Measurements from ENCODE around the gene SVBP. TPM values are rescaled to one million over a fixed set of nuclear protein-coding genes. Genes with fewer than 3 reads are reported as not detected.

The SVBP gene
- total RNA-seq, 1 experiment from 2014 or later: 33.5 TPM

DNA sequence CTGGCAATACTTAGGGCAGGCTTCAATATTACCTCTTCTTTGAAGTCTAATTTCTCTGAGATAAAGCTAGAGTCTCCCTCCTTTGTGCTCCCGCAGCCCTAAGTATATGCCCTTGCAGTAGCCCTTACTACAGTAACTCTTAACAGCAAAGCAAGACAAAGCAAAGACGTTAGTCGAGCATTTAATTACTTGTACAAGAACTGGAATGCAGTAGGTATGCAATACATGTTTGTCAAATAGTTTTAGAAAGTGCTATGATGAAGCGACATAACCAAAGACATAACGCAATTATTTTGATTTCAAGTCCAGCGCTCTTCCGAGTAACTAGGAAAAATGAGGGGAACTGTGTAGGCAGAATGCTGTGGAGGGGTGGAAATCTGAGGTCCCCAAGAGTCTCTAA lies 51.9 kb downstream of the SVBP start:
- DNase-seq (ENCODE audit: low spot score): no peak

DNA sequence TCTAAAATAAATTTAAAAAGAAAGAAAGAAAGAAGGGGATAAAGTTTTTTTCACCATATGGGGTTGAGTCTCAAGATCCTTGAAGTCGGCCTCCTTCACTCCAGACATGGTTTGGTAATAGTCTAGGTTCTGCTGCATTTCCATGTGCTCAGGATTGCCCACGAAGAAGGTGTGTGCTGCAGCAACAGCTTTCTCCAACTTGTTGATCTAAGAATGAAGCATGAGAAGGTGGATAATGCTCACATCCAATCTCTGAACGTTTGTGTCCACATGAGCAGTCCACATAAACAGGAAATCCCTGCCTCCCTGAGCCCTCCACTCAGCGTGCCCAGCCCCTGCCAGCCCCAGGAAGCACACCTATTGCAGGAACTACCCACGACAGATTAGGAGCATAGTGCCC lies 54.9 kb downstream of the SVBP start:
- DNase-seq (ENCODE audit: low spot score): no peak

DNA sequence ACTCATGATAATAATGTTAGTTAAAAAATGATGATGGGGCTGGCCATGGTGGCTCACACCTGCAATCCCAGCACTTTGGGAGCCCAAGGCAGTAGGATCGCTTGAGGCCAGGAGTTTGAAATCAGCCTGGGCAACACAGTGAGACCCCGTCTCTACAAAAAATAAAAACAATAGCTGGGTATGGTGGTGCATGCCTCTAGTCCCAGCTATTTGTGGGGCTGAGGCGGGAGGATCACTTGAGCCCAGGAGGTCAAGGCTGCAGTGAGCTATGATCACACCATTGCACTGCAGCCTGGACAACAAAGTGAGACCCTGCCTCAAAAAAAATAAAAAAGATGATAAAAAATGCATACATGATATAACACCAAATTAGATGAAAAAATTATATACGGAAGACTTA lies 55.6 kb downstream of the SVBP start:
- no peak for DNase-seq (ENCODE audit: low spot score)

DNA sequence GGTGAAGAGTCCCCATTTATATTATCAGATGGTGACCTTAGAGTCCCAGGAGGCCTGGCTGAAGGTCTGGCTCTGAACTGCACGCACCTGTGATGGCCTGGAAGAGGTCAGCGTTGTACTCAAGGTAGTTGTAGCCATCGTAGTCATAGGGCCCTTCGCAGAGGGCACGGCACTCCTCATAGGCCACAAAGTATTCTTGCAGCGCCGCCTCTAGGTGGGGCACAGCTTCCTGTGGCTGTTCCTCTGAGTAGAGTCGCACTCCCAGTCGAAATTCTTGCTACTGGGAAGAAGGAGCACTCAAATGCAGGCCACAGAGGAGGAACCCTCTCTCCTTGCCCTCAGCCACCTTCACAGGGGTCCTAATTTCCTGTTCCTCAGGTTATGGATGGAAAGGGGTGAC lies 58.1 kb downstream of the SVBP start:
- no peak for DNase-seq (ENCODE audit: low spot score)

DNA sequence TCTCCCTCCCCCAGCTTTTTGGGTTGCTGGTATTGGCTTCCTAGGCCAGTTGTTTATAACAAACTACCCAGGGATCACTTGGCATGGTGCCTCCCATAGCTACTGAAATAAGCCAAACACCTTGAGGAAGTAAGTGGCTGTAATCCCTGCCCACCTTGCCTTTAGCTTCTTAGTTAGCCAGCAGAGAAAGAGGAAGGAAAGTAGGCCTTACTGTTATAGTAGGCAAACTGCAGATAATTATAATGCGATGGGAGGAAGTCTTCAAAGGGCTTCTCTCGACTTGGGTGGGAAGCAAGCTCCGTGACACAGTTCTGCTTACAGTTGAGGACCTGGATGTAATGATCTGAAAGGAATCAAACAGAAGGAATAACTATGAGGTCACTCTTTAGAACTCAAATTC lies 58.6 kb downstream of the SVBP start:
- DNase-seq (ENCODE audit: low spot score): no peak

DNA sequence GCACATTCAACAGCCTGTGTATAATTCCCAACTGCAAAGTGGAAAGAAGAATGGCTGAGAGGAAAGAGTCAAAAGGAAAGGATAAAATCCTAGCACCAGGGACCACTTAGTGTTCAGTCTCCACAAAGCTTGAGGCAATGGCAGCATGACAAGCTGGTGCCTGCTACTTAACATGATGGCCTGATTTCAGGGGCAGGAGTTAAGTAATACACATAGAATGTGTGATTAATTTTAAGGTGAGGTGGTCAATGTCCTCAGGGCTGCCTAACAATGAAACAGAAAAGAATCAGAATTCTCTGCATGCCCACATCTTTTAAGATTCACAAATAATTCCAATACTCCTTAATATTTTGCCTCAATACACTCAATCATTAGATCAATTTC lies 59.3 kb downstream of the SVBP start:
- DNase-seq (ENCODE audit: low spot score): no peak

Other genes with a start within 250 kb of the SVBP start
- gene PPIH, start 159.0 kb downstream of the SVBP start, total RNA-seq (2014; rRNA removed; shearing (Covaris generic)): 142 and 206 TPM in 2 replicates
- 1,356 and 1,447 TPM in 2 replicates for gene YBX1, start 135.0 kb downstream of the SVBP start, total RNA-seq (2014; rRNA removed; shearing (Covaris generic))
- not detected in 2 replicates for gene CLDN19, start 77.2 kb downstream of the SVBP start, total RNA-seq (2014; rRNA removed; shearing (Covaris generic))
- 172 and 184 TPM in 2 replicates for gene P3H1, start 50.4 kb downstream of the SVBP start, total RNA-seq (2014; rRNA removed; shearing (Covaris generic))
- 1.5 and 5.8 TPM in 2 replicates for gene C1orf50, start 50.1 kb downstream of the SVBP start, total RNA-seq (2014; rRNA removed; shearing (Covaris generic))
- 0.04 and 0.08 TPM in 2 replicates for gene TMEM269, start 32.4 kb downstream of the SVBP start, total RNA-seq (2014; rRNA removed; shearing (Covaris generic))
- gene ERMAP, start 275 bp downstream of the SVBP start, total RNA-seq (2014; rRNA removed; shearing (Covaris generic)): 13.0 and 21.2 TPM in 2 replicates
- gene ZNF691, start 29.2 kb upstream of the SVBP start, total RNA-seq (2014; rRNA removed; shearing (Covaris generic)): 16.3 and 17.7 TPM in 2 replicates
- gene SLC2A1, start 141.5 kb upstream of the SVBP start, total RNA-seq (2014; rRNA removed; shearing (Covaris generic)): 372 and 398 TPM in 2 replicates